GM12878 (cell line): ENCODE results near the gene CBLN1. TPM values are rescaled to one million over a fixed set of nuclear protein-coding genes. Genes with fewer than 3 reads are reported as not detected.

Source experiments
- ATAC-seq: fragments of 200-7000 bp; cut with Tn5 transposase; 3 replicates; pipeline ENCODE4 v1.9.1; 2020; ENCODE audit warnings: mild to moderate bottlenecking, moderate library complexity
- BruUV-seq: library from RNA; stranded (reverse); fragments of 400-500 nt; replicated peaks from 2 replicates; lab custom pipeline; 2021; lab: Mats Ljungman, UMichigan
- CTCF ChIA-PET: fragments of 300-600 bp; sonication (Branson Sonifier 250); formaldehyde crosslinking; extraction: SDS; loops from one replicate; lab custom pipeline; 2021; ENCODE audit warnings: inconsistent platforms; lab: Yijun Ruan, JAX
- POLR2A ChIA-PET: fragments of 350-600 bp; formaldehyde crosslinking; extraction: SDS; loops from one replicate; lab custom pipeline; 2021; ENCODE audit warnings: inconsistent platforms; lab: Charles Lee
- RAD21 ChIA-PET: fragments of 300-600 bp; sonication (Branson Sonifier 250); formaldehyde crosslinking; loops from one replicate; lab custom pipeline; 2023; ENCODE audit warnings: antibody characterized with exemption; ENCODE audit not compliant: unreplicated experiment; lab: Charles Lee
- SMC1A ChIA-PET: fragments of 300-600 bp; sonication (Branson Sonifier 250); formaldehyde crosslinking; loops from one replicate; lab custom pipeline; 2023; ENCODE audit not compliant: unreplicated experiment, uncharacterized antibody; lab: Charles Lee
- DNase-seq: peaks from one replicate; pipeline ENCODE4 v3.0.0-alpha.2; 2011; ENCODE audit warnings: low read depth, low spot score
- FAIRE-seq: peaks from 3 replicates; lab custom pipeline; 2011; peaks lifted over from hg19 to GRCh38; lab: Jason Lieb, UNC
- H2AFZ ChIP-seq: 2 replicates; pipeline ENCODE4 v1.6.0; 2011; ENCODE audit warnings: low read depth, low read length, control low read depth; ENCODE audit not compliant: control insufficient read depth
- H3K27ac ChIP-seq: 2 replicates; pipeline ENCODE4 v1.5.1; 2011; ENCODE audit warnings: control low read depth; ENCODE audit not compliant: control insufficient read depth, insufficient read depth
- H3K27me3 ChIP-seq, 2 experiments: replicated peaks in 1 of 2; 2 replicates each; pipeline versions ENCODE4 v1.6.0 to v1.6.1; 2011; ENCODE audit warnings: low read length in 1 of 2; ENCODE audit not compliant: control insufficient read depth in 2 of 2, insufficient read depth in 2 of 2
- H3K36me3 ChIP-seq, 2 experiments: 2 replicates each; pipeline ENCODE4 v1.5.1; 2011; ENCODE audit warnings: low read length in 1 of 2; ENCODE audit not compliant: control insufficient read depth in 2 of 2, insufficient read depth in 2 of 2
- H3K4me1 ChIP-seq: 2 replicates; pipeline ENCODE4 v1.6.1; 2011; ENCODE audit warnings: mild to moderate bottlenecking, low read length, moderate library complexity, mixed read lengths; ENCODE audit not compliant: control insufficient read depth, insufficient read depth
- H3K4me2 ChIP-seq: 2 replicates; pipeline ENCODE4 v1.6.0; 2011; ENCODE audit warnings: control low read depth; ENCODE audit not compliant: control insufficient read depth, insufficient read depth
- H3K4me3 ChIP-seq: fragments of 200-600 bp; sonication (generic); 2 replicates; pipeline ENCODE4 v1.5.1; 2016
- H3K79me2 ChIP-seq: 2 replicates; pipeline ENCODE4 v1.6.0; 2011; ENCODE audit warnings: low read length; ENCODE audit not compliant: control insufficient read depth, insufficient read depth
- H3K9ac ChIP-seq: 2 replicates; pipeline ENCODE4 v1.8.0; 2011; ENCODE audit warnings: low read length, control low read depth, mixed read lengths; ENCODE audit not compliant: control insufficient read depth, insufficient read depth
- H3K9me3 ChIP-seq: replicated peaks from 3 replicates; pipeline ENCODE4 v1.5.1; 2011; ENCODE audit warnings: mild to moderate bottlenecking, low read length; ENCODE audit not compliant: control insufficient read depth, insufficient read depth
- H4K20me1 ChIP-seq: 2 replicates; pipeline ENCODE4 v1.6.0; 2011; ENCODE audit not compliant: control insufficient read depth, insufficient read depth
- ELK1 ChIP-seq: IDR thresholded peaks from 2 replicates; pipeline ENCODE4 v1.6.1; 2012; ENCODE audit warnings: low read depth, low read length, improper control_type of control experiment
- FOS ChIP-seq: IDR thresholded peaks from 3 replicates; pipeline ENCODE4 v1.6.1; 2011; ENCODE audit warnings: borderline replicate concordance; ENCODE audit not compliant: insufficient read length; ENCODE audit errors: extremely low read depth
- KAT2A ChIP-seq: conservative IDR thresholded peaks from 2 replicates; pipeline ENCODE4 v1.6.1; 2011; ENCODE audit warnings: low read depth, low read length; ENCODE audit not compliant: control insufficient read depth
- PAX8 ChIP-seq: fragments of 450-650 bp; IDR thresholded peaks from 2 replicates; pipeline ENCODE4 v1.6.1; 2017; ENCODE audit warnings: mild to moderate bottlenecking, moderate library complexity
- ZNF24 ChIP-seq: fragments of 450-650 bp; IDR thresholded peaks from 2 replicates; pipeline ENCODE4 v1.6.1; 2017; ENCODE audit warnings: antibody characterized with exemption, mild to moderate bottlenecking
- ZSCAN29 ChIP-seq: fragments of 450-650 bp; IDR thresholded peaks from 2 replicates; pipeline ENCODE4 v1.6.1; 2017; ENCODE audit warnings: mild to moderate bottlenecking, moderate library complexity
- WGBS: methylation state at CpG from one replicate; pipeline ENCODE4 v1.1.6; 2016; ENCODE audit warnings: low lambda C conversion rate; ENCODE audit not compliant: insufficient replicate concordance, insufficient coverage; ENCODE audit errors: missing lambda C conversion rate; 5-methylcytosine and 5-hydroxymethylcytosine counted together
- in situ Hi-C: fragments of 300-500 bp; cut with MboI; formaldehyde crosslinking; loops from 9 replicates; pipeline ENCODE4 v1.14.3; 2018; ENCODE audit warnings: mixed read lengths
- intact Hi-C: fragments of 100-400 bp; cut with micrococcal nuclease; formaldehyde crosslinking; loops from one replicate; pipeline ENCODE4 v1.14.2; 2022; ENCODE audit not compliant: unreplicated experiment
- polyA plus RNA-seq, 11 experiments: library from polyadenylated mRNA; depleted of rRNA in 4 of 11; unstranded in 6 of 11; stranded (reverse) in 5 of 11; fragments of >200 nt; fragmentation: Nextera tagmentation in 4 of 11; fragmentation: Illumina TruSeq in 1 of 11; extraction: Ambion mirVana in 4 of 11; extraction: Trizol in 1 of 11; gene quantifications; 1 replicate in 1 of 11; 2 replicates in 10 of 11; pipeline versions ENCODE4 v1.2.1 to v1.2.3, GENCODE V29; 2011 to 2016; ENCODE audit warnings: inconsistent platforms in 2 of 11, missing spikeins in 2 of 11, low read depth in 1 of 11
- total RNA-seq, 4 experiments: library from RNA; depleted of rRNA in 3 of 4; stranded (reverse); fragments of >200 nt in 3 of 4; fragmentation: Illumina TruSeq in 1 of 4; extraction: Trizol in 1 of 4; gene quantifications; 2 replicates each; pipeline versions ENCODE4 v1.2.1 to v1.2.3, GENCODE V29; 2013 to 2021
- TF ChIP-seq, protein P1 (sequence below): fragments of 450-650 bp; formaldehyde crosslinking; IDR thresholded peaks from 2 replicates; pipeline ENCODE4 v1.5.0; 2022; ENCODE audit warnings: mild to moderate bottlenecking, missing genetic modification characterization

CBLN1 gene
- total and polyA plus RNA-seq, 10 of the 15 experiments (the other 5 are each of a cell fraction or from before 2014, with no cell fraction given), result not detected

DNA sequence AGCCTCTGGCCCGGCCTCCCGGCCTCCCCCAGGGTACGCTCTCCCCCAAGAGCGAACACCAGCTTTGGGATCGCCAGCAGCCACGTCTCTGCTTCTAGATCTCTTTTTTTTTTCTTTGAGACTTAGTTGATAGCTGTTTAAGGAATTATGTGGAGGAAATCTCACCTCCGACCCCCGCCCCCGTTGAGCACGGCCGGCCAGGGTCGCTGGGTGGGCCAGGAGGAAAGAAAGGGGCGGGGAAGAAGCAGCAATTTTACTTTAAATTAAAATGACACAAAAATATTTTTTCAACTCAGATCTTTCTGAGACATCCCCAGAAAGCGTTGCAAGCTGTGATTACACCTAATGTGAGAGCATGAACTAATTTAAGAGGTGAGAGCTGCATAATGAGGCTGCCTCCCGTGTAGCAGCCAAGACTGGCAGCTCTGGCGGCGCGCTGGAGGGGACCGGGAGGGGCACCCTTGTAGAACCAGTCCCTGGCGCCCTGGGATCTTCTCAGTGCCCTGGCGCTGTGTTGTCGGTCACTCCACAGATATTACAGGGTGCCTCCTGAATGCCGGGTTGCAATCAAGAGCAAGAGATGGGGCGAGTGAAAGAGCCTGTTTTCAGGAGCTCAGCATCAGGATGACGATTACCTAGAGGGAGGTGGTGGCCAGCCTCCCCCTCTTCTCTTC lies 1.9 kb upstream of the CBLN1 start:
- ChIA-PET SMC1A (no interaction called here), POLR2A (no interaction called here), CTCF (no interaction called here), RAD21 (no interaction called here)
- no peaks in the 10 kb centered on the region for H3K4me1 ChIP-seq
- H3K27ac ChIP-seq, result no peak overlapping the region
- ATAC-seq (no peak), FAIRE-seq (no peak), DNase-seq (no peak)
- H3K36me3 ChIP-seq, result no peaks in the 10 kb centered on the region
- in situ Hi-C loops (no loop called here), intact Hi-C loops (no loop called here)
- H3K9me3 ChIP-seq, result no peaks in the 10 kb centered on the region; the same call in 2 of the 3 replicates
- no peak overlapping the region for H3K4me3 ChIP-seq
- 11% methylated on average over 23 of the region's 25 CpGs for WGBS
- H3K4me2 ChIP-seq, result no peak overlapping the region
- no peak overlapping the region for H3K9ac ChIP-seq
- BruUV-seq, result no TSS peak
- no peaks in the 10 kb centered on the region for H3K79me2 ChIP-seq
- peaks cover 10 to 12% of the 10 kb centered on the region in 2 experiments for H3K27me3 ChIP-seq
- no peaks in the 10 kb centered on the region for H4K20me1 ChIP-seq
- no peak for TF ChIP-seq KAT2A
- TF ChIP-seq ZNF24, result no peak
- no peak for TF ChIP-seq PAX8
- TF ChIP-seq, protein P1, sequence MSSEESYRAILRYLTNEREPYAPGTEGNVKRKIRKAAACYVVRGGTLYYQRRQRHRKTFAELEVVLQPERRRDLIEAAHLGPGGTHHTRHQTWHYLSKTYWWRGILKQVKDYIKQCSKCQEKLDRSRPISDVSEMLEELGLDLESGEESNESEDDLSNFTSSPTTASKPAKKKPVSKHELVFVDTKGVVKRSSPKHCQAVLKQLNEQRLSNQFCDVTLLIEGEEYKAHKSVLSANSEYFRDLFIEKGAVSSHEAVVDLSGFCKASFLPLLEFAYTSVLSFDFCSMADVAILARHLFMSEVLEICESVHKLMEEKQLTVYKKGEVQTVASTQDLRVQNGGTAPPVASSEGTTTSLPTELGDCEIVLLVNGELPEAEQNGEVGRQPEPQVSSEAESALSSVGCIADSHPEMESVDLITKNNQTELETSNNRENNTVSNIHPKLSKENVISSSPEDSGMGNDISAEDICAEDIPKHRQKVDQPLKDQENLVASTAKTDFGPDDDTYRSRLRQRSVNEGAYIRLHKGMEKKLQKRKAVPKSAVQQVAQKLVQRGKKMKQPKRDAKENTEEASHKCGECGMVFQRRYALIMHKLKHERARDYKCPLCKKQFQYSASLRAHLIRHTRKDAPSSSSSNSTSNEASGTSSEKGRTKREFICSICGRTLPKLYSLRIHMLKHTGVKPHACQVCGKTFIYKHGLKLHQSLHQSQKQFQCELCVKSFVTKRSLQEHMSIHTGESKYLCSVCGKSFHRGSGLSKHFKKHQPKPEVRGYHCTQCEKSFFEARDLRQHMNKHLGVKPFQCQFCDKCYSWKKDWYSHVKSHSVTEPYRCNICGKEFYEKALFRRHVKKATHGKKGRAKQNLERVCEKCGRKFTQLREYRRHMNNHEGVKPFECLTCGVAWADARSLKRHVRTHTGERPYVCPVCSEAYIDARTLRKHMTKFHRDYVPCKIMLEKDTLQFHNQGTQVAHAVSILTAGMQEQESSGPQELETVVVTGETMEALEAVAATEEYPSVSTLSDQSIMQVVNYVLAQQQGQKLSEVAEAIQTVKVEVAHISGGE, result no peak
- TF ChIP-seq FOS, result no peak
- TF ChIP-seq ELK1, result no peak
- TF ChIP-seq ZSCAN29, result no peak
- H2AFZ ChIP-seq, result no peak overlapping the region
